Neural progenitor cell (in vitro differentiated cells): ENCODE results near the gene SLC3A2. TPM values are rescaled to one million over a fixed set of nuclear protein-coding genes. Genes with fewer than 3 reads are reported as not detected.

Experiments
- DNase-seq: peaks from one replicate; pipeline ENCODE4 v3.0.0-alpha.2; 2016; ENCODE audit warnings: low spot score
- H2AFZ ChIP-seq: fragments of 200-600 bp; sonication (generic); replicated peaks from 2 replicates; pipeline ENCODE4 v1.6.1; 2016; ENCODE audit warnings: antibody characterized with exemption
- H3F3A ChIP-seq: fragments of 200-600 bp; sonication (generic); 2 replicates; pipeline ENCODE4 v1.6.1; 2016; ENCODE audit warnings: antibody characterized with exemption, low read depth
- H3K27ac ChIP-seq: fragments of 200-600 bp; sonication (generic); 2 replicates; pipeline ENCODE4 v1.5.1; 2016; ENCODE audit warnings: mild to moderate bottlenecking
- H3K27me3 ChIP-seq: fragments of 200-600 bp; sonication (generic); 2 replicates; pipeline ENCODE4 v1.6.1; 2016; ENCODE audit warnings: mild to moderate bottlenecking, moderate library complexity
- H3K36me3 ChIP-seq: fragments of 200-600 bp; sonication (generic); 2 replicates; pipeline ENCODE4 v1.5.1; 2016
- H3K4me1 ChIP-seq: fragments of 200-600 bp; sonication (generic); 2 replicates; pipeline ENCODE4 v1.6.1; 2016; ENCODE audit warnings: mixed run types
- H3K4me2 ChIP-seq: fragments of 200-600 bp; sonication (generic); 2 replicates; pipeline ENCODE4 v1.6.1; 2016
- H3K4me3 ChIP-seq: fragments of 200-600 bp; sonication (generic); 2 replicates; pipeline ENCODE4 v1.5.1; 2016
- H3K79me2 ChIP-seq: fragments of 200-600 bp; sonication (generic); 2 replicates; pipeline ENCODE4 v1.6.1; 2016; ENCODE audit warnings: low read depth
- H3K9ac ChIP-seq: fragments of 200-600 bp; sonication (generic); 2 replicates; pipeline ENCODE4 v1.6.1; 2016
- H3K9me3 ChIP-seq: fragments of 200-600 bp; sonication (generic); 2 replicates; pipeline ENCODE4 v1.5.1; 2016; ENCODE audit warnings: low read depth
- H4K20me1 ChIP-seq: fragments of 200-600 bp; sonication (generic); 2 replicates; pipeline ENCODE4 v1.6.1; 2016; ENCODE audit warnings: low read depth
- H3K27ac Mint-ChIP-seq: 3 replicates; pipeline ENCODE4 v1.8.0; 2021; ENCODE audit warnings: mixed read lengths
- H3K27me3 Mint-ChIP-seq: 2 replicates; pipeline ENCODE4 v1.8.0; 2022; ENCODE audit warnings: low read depth, mild to moderate bottlenecking, inconsistent platforms, moderate library complexity, mixed read lengths; ENCODE audit not compliant: insufficient read depth
- H3K36me3 Mint-ChIP-seq: 3 replicates; pipeline ENCODE4 v1.8.0; 2021; ENCODE audit warnings: mixed read lengths
- H3K4me1 Mint-ChIP-seq: 3 replicates; pipeline ENCODE4 v1.8.0; 2021; ENCODE audit warnings: mixed read lengths
- H3K4me3 Mint-ChIP-seq: 3 replicates; pipeline ENCODE4 v1.8.0; 2021; ENCODE audit warnings: mild to moderate bottlenecking, moderate library complexity, mixed read lengths
- H3K9me3 Mint-ChIP-seq: 3 replicates; pipeline ENCODE4 v1.8.0; 2020; ENCODE audit warnings: mixed read lengths
- CTCF ChIP-seq: fragments of 200-600 bp; sonication (generic); IDR thresholded peaks from 2 replicates; pipeline ENCODE4 v1.5.1; 2017; ENCODE audit warnings: antibody characterized with exemption, mild to moderate bottlenecking
- EZH2 ChIP-seq: fragments of 200-600 bp; sonication (generic); IDR thresholded peaks from 2 replicates; pipeline ENCODE4 v1.6.1; 2017; ENCODE audit warnings: antibody characterized with exemption, mild to moderate bottlenecking, moderate library complexity
- EZH2phosphoT487 ChIP-seq: fragments of 200-600 bp; sonication (generic); IDR thresholded peaks from 2 replicates; pipeline ENCODE4 v1.6.1; 2017; ENCODE audit warnings: antibody characterized with exemption
- total RNA-seq: library from RNA; depleted of rRNA; stranded (reverse); fragments of >200 nt; gene quantifications from 2 replicates; pipeline ENCODE4 v1.2.3, GENCODE V29; 2015; ENCODE audit warnings: low replicate concordance

The SLC3A2 gene
- total RNA-seq, 1 donor from 2014 or later = 99.8 TPM

- Histone ChIP-seq H3K27ac (no peak overlapping the region), H3K36me3 (no peaks in the 10 kb centered on the region), H4K20me1 (peaks cover 9% of the 10 kb centered on the region), H3K27me3 (no peaks in the 10 kb centered on the region), H3K9ac (no peak overlapping the region), H2AFZ (no peak overlapping the region), H3K4me3 (no peak overlapping the region), H3K79me2 (peaks cover under 1% of the 10 kb centered on the region), H3K4me1 (peaks cover 5% of the 10 kb centered on the region), H3K4me2 (no peak overlapping the region), H3F3A (peaks cover 44% of the 10 kb centered on the region), H3K9me3 (no peaks in the 10 kb centered on the region)
- TF ChIP-seq CTCF = no peak
- no peak for TF ChIP-seq EZH2phosphoT487
- no peak for TF ChIP-seq EZH2
- Mint-ChIP-seq H3K9me3 (no peaks in the 10 kb centered on the region), H3K27me3 (peaks cover 9% of the 10 kb centered on the region), H3K4me3 (peak overlapping the region; percentile 22), H3K4me1 (peaks cover 11% of the 10 kb centered on the region), H3K36me3 (peaks cover 15% of the 10 kb centered on the region), H3K27ac (peak overlapping the region; percentile 69)
- no peak for DNase-seq
Measured at GRCh38 chr11:62892077-62892922, 11.6 kb downstream of the SLC3A2 start.

GRCh38 chr11:62895501-62895900 is 14.8 kb downstream of the SLC3A2 start:
- Histone ChIP-seq H3K9me3 (no peaks in the 10 kb centered on the region), H3K79me2 (no peaks in the 10 kb centered on the region), H2AFZ (no peak overlapping the region), H3K27ac (no peak overlapping the region), H3K4me3 (no peak overlapping the region), H3F3A (peaks cover 23% of the 10 kb centered on the region), H3K4me2 (no peak overlapping the region), H3K27me3 (no peaks in the 10 kb centered on the region), H3K4me1 (peaks cover 9% of the 10 kb centered on the region), H3K36me3 (no peaks in the 10 kb centered on the region), H3K9ac (no peak overlapping the region), H4K20me1 (no peaks in the 10 kb centered on the region)
- Mint-ChIP-seq H3K36me3 (no peaks in the 10 kb centered on the region), H3K27ac (peak overlapping the region; percentile 62), H3K4me3 (no peak overlapping the region), H3K4me1 (peaks cover 13% of the 10 kb centered on the region), H3K27me3 (peaks cover 9% of the 10 kb centered on the region), H3K9me3 (no peaks in the 10 kb centered on the region)
- DNase-seq = no peak
- no peak for TF ChIP-seq EZH2phosphoT487
- TF ChIP-seq EZH2 = no peak
- TF ChIP-seq CTCF = no peak

GRCh38 chr11:62896049-62896448 is 15.4 kb downstream of the SLC3A2 start:
- H3F3A ChIP-seq = peaks cover 20% of the 10 kb centered on the region
- no peak for DNase-seq
- no peaks in the 10 kb centered on the region for H3K9me3 Mint-ChIP-seq
- no peaks in the 10 kb centered on the region for H3K36me3 Mint-ChIP-seq
- H3K27me3 ChIP-seq = no peaks in the 10 kb centered on the region
- H3K9me3 ChIP-seq = no peaks in the 10 kb centered on the region
- H3K4me1 ChIP-seq = peaks cover 9% of the 10 kb centered on the region
- no peak overlapping the region for H3K4me2 ChIP-seq
- H3K27me3 Mint-ChIP-seq = peaks cover 9% of the 10 kb centered on the region
- H3K79me2 ChIP-seq = no peaks in the 10 kb centered on the region
- no peak overlapping the region for H3K27ac ChIP-seq
- no peak overlapping the region for H2AFZ ChIP-seq
- H3K27ac Mint-ChIP-seq = no peak overlapping the region
- H3K4me3 Mint-ChIP-seq = no peak overlapping the region
- H3K36me3 ChIP-seq = no peaks in the 10 kb centered on the region
- H3K4me1 Mint-ChIP-seq = peaks cover 13% of the 10 kb centered on the region
- H3K9ac ChIP-seq = no peak overlapping the region
- no peaks in the 10 kb centered on the region for H4K20me1 ChIP-seq
- TF ChIP-seq EZH2 (no peak), EZH2phosphoT487 (no peak), CTCF (no peak)
- no peak overlapping the region for H3K4me3 ChIP-seq
